Astrocyte of the spinal cord (primary cell): ENCODE data around the gene SWAP70.

Source experiments
- DNase-seq: peaks from one replicate; pipeline ENCODE4 v3.0.0; 2011; ENCODE audit warnings: low read depth, low spot score
- H3K4me3 ChIP-seq: 2 replicates; pipeline ENCODE4 v1.5.1; 2011; ENCODE audit warnings: low read depth, mild to moderate bottlenecking, low read length, moderate library complexity
- CTCF ChIP-seq: IDR thresholded peaks from 2 replicates; pipeline ENCODE4 v1.5.1; 2012; ENCODE audit warnings: low read depth, mild to moderate bottlenecking, low read length, inconsistent platforms
- in situ Hi-C: cut with HindIII; loops from 2 replicates; pipeline ENCODE4 v1.10.0; 2017; ENCODE audit warnings: low sequenced_read_pairs

The SWAP70 gene

GRCh38 chr11:9624448-9624847, 39.4 kb upstream of the SWAP70 start:
- in situ Hi-C loops, result no loop called here
- TF ChIP-seq CTCF, result no peak
- no peak for DNase-seq
- H3K4me3 ChIP-seq, result no peak overlapping the region

- DNase-seq, result no peak
- TF ChIP-seq CTCF, result no peak
- in situ Hi-C loops, result no loop called here
- no peak overlapping the region for H3K4me3 ChIP-seq
These were observed 38.7 kb upstream of the SWAP70 start for GRCh38 chr11:9625162-9625561.

GRCh38 chr11:9625728-9626127, 38.1 kb upstream of the SWAP70 start:
- DNase-seq, result no peak
- in situ Hi-C loops, result no loop called here
- no peak for TF ChIP-seq CTCF
- H3K4me3 ChIP-seq, result no peak overlapping the region

GRCh38 chr11:9626496-9627394, 37.1 kb upstream of the SWAP70 start:
- no peak for TF ChIP-seq CTCF
- in situ Hi-C loops, result no loop called here
- no peak for DNase-seq
- H3K4me3 ChIP-seq, result no peak overlapping the region

- no peak for DNase-seq
These were observed 34.8 kb upstream of the SWAP70 start for GRCh38 chr11:9629064-9629463.

GRCh38 chr11:9633679-9634078, 30.2 kb upstream of the SWAP70 start:
- no peak for TF ChIP-seq CTCF
- DNase-seq, result no peak
- H3K4me3 ChIP-seq, result no peak overlapping the region
- in situ Hi-C loops, result no loop called here

More at GRCh38 chr11:9629064-9629463, 34.8 kb upstream of the SWAP70 start:
- in situ Hi-C loops, result no loop called here
- no peak for TF ChIP-seq CTCF
- H3K4me3 ChIP-seq, result no peak overlapping the region
